Cardiac ventricle fibroblast (primary cell): ENCODE data around the gene TSHZ2. TPM values are rescaled to one million over a fixed set of nuclear protein-coding genes. Genes with fewer than 3 reads are reported as not detected.

Source experiments
- total RNA-seq: library from RNA; depleted of rRNA; stranded (reverse); fragments of >200 nt; gene quantifications from 2 replicates; pipeline ENCODE4 v1.2.3, GENCODE V29; 2015

TSHZ2 gene, protein sequence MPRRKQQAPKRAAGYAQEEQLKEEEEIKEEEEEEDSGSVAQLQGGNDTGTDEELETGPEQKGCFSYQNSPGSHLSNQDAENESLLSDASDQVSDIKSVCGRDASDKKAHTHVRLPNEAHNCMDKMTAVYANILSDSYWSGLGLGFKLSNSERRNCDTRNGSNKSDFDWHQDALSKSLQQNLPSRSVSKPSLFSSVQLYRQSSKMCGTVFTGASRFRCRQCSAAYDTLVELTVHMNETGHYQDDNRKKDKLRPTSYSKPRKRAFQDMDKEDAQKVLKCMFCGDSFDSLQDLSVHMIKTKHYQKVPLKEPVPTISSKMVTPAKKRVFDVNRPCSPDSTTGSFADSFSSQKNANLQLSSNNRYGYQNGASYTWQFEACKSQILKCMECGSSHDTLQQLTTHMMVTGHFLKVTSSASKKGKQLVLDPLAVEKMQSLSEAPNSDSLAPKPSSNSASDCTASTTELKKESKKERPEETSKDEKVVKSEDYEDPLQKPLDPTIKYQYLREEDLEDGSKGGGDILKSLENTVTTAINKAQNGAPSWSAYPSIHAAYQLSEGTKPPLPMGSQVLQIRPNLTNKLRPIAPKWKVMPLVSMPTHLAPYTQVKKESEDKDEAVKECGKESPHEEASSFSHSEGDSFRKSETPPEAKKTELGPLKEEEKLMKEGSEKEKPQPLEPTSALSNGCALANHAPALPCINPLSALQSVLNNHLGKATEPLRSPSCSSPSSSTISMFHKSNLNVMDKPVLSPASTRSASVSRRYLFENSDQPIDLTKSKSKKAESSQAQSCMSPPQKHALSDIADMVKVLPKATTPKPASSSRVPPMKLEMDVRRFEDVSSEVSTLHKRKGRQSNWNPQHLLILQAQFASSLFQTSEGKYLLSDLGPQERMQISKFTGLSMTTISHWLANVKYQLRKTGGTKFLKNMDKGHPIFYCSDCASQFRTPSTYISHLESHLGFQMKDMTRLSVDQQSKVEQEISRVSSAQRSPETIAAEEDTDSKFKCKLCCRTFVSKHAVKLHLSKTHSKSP (N-terminal part only)
- 14.0 and 16.7 TPM in 2 replicates for total RNA-seq

DNA sequence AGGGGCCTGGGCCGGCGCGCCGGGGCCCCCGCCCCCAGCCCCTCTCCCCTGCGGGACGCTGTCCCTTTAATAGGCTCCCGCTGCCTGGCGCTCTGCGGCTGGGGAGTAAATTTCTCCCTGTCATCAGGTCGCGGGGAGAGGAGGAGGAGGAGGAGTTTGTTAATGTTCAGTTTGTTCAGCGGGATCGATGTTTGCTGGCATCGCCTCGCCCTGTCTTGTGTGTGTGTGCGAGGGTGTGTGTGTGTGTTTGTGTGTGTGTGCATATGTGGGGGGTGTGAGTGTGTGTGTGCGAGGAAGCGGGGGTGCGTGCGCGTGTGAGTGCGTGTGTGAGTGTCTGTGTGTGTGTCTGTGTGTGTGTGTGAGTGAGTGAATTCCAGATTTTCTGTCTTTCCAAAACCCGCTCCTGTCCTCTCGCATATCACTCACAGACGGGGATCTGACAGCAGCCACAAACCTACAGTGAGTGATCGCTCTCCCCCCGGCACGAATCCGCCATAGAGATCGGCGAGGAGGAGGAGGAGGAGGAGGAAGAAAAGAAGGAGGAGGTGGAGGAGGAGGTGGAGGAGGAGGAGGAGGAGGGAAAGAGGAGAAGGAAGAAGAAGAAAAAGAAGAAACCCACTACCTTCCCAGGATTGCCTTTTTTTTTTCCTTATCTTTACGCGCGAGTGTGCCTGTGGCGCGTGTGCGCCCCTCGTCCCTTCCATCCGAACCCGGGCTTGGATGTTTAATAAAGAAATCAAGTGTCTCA, at the start of gene TSHZ2:
Gene TSHZ2, plus strand, starts transcription at position 169 of the 748 bp plus-strand sequence. CDS start 936 bp downstream, outside the sequence.

